ENCODE data around the gene TTYH3. TPM values are rescaled to one million over a fixed set of nuclear protein-coding genes. Genes with fewer than 3 reads are reported as not detected.

The TTYH3 gene
- total RNA-seq, 1 experiment from 2014 or later = 187 TPM

DNA sequence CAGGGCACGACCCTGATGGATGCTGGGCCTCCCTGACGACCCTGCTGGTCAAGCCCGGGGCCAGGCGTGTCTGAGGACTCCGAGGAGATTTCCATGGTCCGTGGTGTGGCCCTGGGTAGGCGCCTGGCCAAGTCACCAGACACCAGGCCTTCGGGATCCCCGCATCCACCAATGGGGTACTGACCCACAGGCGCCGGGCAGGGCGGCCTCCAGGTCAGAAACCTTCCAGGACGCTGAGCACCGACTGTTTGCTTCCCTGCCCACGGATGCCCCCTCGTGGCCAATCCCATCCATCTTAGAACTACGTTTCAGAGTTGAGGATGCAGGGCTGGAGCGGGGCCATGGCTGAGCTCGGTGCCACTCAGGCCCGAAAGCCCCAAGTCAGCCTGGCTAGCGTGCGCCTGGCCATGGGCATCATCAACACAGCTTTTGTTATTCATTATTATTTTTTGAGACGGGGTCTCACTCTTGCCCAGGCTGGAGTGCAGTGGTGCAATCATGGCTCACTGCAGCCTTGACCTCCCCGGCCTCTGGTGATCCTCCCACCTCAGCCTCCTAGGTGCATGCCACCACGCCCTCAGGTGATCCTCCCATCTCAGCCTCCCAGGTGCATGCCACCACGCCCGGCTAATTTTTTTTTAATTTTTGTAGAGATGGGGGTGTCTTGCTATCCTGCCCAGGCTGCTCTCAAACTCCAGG, 49.2 kb downstream of the TTYH3 start:
- Mint-ChIP-seq H3K4me3 (ENCODE audit: low read depth, unreplicated experiment) (no peak overlapping the region), H3K4me1 (ENCODE audit: low read depth, unreplicated experiment) (peaks cover 9% of the 10 kb centered on the region), H3K9me3 (ENCODE audit: low read depth, unreplicated experiment) (no peaks in the 10 kb centered on the region), H3K27me3 (ENCODE audit: unreplicated experiment) (peaks cover 63% of the 10 kb centered on the region), H3K36me3 (ENCODE audit: insufficient read depth, unreplicated experiment) (peaks cover 5% of the 10 kb centered on the region), H3K27ac (ENCODE audit: unreplicated experiment) (no peak overlapping the region)
- DNase-seq = peak; percentile 95
- intact Hi-C loops (cut with micrococcal nuclease; ENCODE audit: unreplicated experiment) = loop anchor here (2.0 to 10.0 kb wide), 2 partner anchors 116 to 230 kb away; no protein-coding TSS in a partner anchor
- BruUV-seq (replicated peaks) = no TSS peak
- CTCF ChIA-PET = interaction anchor here (0.5 to 3.8 kb wide), 11 partner anchors 9 to 327 kb away, joined by 3 to 30 read pairs (median 5); no protein-coding TSS in a partner anchor
- TF ChIP-seq, protein P1, sequence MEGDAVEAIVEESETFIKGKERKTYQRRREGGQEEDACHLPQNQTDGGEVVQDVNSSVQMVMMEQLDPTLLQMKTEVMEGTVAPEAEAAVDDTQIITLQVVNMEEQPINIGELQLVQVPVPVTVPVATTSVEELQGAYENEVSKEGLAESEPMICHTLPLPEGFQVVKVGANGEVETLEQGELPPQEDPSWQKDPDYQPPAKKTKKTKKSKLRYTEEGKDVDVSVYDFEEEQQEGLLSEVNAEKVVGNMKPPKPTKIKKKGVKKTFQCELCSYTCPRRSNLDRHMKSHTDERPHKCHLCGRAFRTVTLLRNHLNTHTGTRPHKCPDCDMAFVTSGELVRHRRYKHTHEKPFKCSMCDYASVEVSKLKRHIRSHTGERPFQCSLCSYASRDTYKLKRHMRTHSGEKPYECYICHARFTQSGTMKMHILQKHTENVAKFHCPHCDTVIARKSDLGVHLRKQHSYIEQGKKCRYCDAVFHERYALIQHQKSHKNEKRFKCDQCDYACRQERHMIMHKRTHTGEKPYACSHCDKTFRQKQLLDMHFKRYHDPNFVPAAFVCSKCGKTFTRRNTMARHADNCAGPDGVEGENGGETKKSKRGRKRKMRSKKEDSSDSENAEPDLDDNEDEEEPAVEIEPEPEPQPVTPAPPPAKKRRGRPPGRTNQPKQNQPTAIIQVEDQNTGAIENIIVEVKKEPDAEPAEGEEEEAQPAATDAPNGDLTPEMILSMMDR (IDR thresholded peaks at IDR 0.05; ENCODE audit: unreplicated experiment) = peak; percentile 94

GRCh38 chr7:2681929-2682799, 50.4 kb downstream of the TTYH3 start:
- H3K9me3 Mint-ChIP-seq (ENCODE audit: low read depth, unreplicated experiment) = no peaks in the 10 kb centered on the region
- BruUV-seq (replicated peaks) = no TSS peak
- H3K27me3 Mint-ChIP-seq (ENCODE audit: unreplicated experiment) = peaks cover 76% of the 10 kb centered on the region
- CTCF ChIA-PET = interaction anchor here (0.6 to 3.8 kb wide), 9 partner anchors 10 to 230 kb away, joined by 3 to 30 read pairs (median 3); no protein-coding TSS in a partner anchor
- TF ChIP-seq, protein P1 (IDR thresholded peaks at IDR 0.05; ENCODE audit: unreplicated experiment) = no peak
- peaks cover 10% of the 10 kb centered on the region for H3K4me1 Mint-ChIP-seq (ENCODE audit: low read depth, unreplicated experiment)
- intact Hi-C loops (cut with micrococcal nuclease; ENCODE audit: unreplicated experiment) = loop anchor here (2.0 to 10.0 kb wide), 2 partner anchors 117 to 231 kb away; no protein-coding TSS in a partner anchor
- H3K27ac Mint-ChIP-seq (ENCODE audit: unreplicated experiment) = no peak overlapping the region
- H3K4me3 Mint-ChIP-seq (ENCODE audit: low read depth, unreplicated experiment) = no peak overlapping the region
- H3K36me3 Mint-ChIP-seq (ENCODE audit: insufficient read depth, unreplicated experiment) = peaks cover 5% of the 10 kb centered on the region
- DNase-seq = no peak

DNA sequence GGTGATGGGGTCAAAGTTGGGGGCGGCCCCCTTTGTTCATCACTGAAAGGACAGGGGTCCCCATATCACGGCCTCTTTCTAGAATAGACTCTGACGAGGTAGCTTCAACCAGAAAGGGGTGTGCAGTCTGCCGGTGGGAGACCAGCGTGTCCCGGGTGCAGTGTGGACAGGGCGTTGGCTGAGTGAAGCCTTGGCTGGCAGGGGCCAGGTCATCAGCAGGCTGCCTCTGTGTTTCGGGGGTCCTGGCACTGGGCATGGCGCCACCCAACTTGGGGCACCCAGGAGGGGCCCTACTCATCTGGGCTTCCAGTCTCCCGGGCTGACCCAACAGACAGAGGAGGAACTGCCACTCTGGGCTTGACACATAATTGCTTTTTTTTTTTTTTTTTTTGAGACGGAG, 52.7 kb downstream of the TTYH3 start:
- intact Hi-C loops (cut with micrococcal nuclease; ENCODE audit: unreplicated experiment) = loop anchor here (10.0 kb wide), 1 partner anchor 120 kb away; no protein-coding TSS in a partner anchor
- DNase-seq = no peak
- no TSS peak for BruUV-seq (replicated peaks)
- CTCF ChIA-PET = no interaction called here
- TF ChIP-seq, protein P1 (IDR thresholded peaks at IDR 0.05; ENCODE audit: unreplicated experiment) = no peak
- Mint-ChIP-seq H3K36me3 (ENCODE audit: insufficient read depth, unreplicated experiment) (peaks cover 3% of the 10 kb centered on the region), H3K27ac (ENCODE audit: unreplicated experiment) (no peak overlapping the region), H3K9me3 (ENCODE audit: low read depth, unreplicated experiment) (no peaks in the 10 kb centered on the region), H3K27me3 (ENCODE audit: unreplicated experiment) (peaks cover 81% of the 10 kb centered on the region), H3K4me1 (ENCODE audit: low read depth, unreplicated experiment) (peaks cover 26% of the 10 kb centered on the region), H3K4me3 (ENCODE audit: low read depth, unreplicated experiment) (no peak overlapping the region)

DNA sequence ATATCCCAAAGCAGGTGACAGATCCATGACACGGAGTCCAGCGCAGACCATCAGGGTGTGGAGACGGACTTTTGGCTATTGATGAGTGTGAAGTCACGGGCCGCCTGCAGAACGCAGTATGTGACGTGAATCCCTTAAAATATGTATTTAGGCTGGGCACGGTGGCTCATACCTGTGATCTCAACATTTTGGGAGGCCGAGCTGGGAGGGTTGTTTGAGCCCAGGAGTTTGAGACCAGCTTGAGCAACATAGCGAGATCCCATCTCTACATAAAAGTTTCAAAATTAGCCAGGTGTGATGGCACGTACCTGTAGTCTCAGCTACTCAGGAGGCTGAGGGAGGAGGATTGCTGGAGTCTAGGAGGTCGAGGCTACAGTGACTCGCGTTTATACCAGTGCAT, 54.3 kb downstream of the TTYH3 start:
- H3K27ac Mint-ChIP-seq (ENCODE audit: unreplicated experiment) = no peak overlapping the region
- intact Hi-C loops (cut with micrococcal nuclease; ENCODE audit: unreplicated experiment) = loop anchor here (10.0 kb wide), 1 partner anchor 121 kb away; no protein-coding TSS in a partner anchor
- no peak for DNase-seq
- peaks cover 81% of the 10 kb centered on the region for H3K27me3 Mint-ChIP-seq (ENCODE audit: unreplicated experiment)
- H3K9me3 Mint-ChIP-seq (ENCODE audit: low read depth, unreplicated experiment) = no peaks in the 10 kb centered on the region
- peaks cover 34% of the 10 kb centered on the region for H3K4me1 Mint-ChIP-seq (ENCODE audit: low read depth, unreplicated experiment)
- no TSS peak for BruUV-seq (replicated peaks)
- H3K4me3 Mint-ChIP-seq (ENCODE audit: low read depth, unreplicated experiment) = no peak overlapping the region
- H3K36me3 Mint-ChIP-seq (ENCODE audit: insufficient read depth, unreplicated experiment) = no peaks in the 10 kb centered on the region
- CTCF ChIA-PET = interaction anchor here (1.0 kb wide), 1 partner anchor 235 kb away, joined by 3 read pairs; no protein-coding TSS in a partner anchor
- TF ChIP-seq, protein P1 (IDR thresholded peaks at IDR 0.05; ENCODE audit: unreplicated experiment) = no peak

Measured in Calu3 (cell line).